AG04449 (cell line): ENCODE data around the gene UBTF.

Experiments used
- CTCF ChIA-PET: fragments of 350-600 bp; formaldehyde crosslinking; extraction: SDS; loops from one replicate; lab custom pipeline; 2021; ENCODE audit warnings: antibody characterized with exemption; lab: Yijun Ruan, JAX
- POLR2A ChIA-PET: fragments of 400-600, 350-600 bp; formaldehyde crosslinking; extraction: SDS; loops from one replicate; lab custom pipeline; 2020; ENCODE audit warnings: antibody characterized with exemption, inconsistent platforms; lab: Yijun Ruan, JAX
- DNase-seq: peaks from one replicate; pipeline ENCODE4 v3.0.0-alpha.2; 2010; ENCODE audit warnings: low read depth, low spot score
- H3K4me3 ChIP-seq: 2 replicates; pipeline ENCODE4 v1.5.1; 2011; ENCODE audit warnings: low read depth, mild to moderate bottlenecking, control low read depth, low read length
- CTCF ChIP-seq: IDR thresholded peaks from one replicate; pipeline ENCODE4 v1.5.1; 2011; ENCODE audit warnings: mild to moderate bottlenecking, moderate library complexity, low read length, control low read depth, inconsistent platforms; ENCODE audit not compliant: insufficient read depth; ENCODE audit errors: missing control alignments

UBTF gene

GRCh38 chr17:44198721-44199552 lies 20.5 kb downstream of the UBTF start:
- no peak for TF ChIP-seq CTCF
- H3K4me3 ChIP-seq = peak overlapping the region; percentile 79
- ChIA-PET POLR2A (interaction anchor here (0.6 to 2.0 kb wide), 7 partner anchors 9 to 200 kb away, joined by 3 to 10 read pairs (median 3); partner anchors contain the start of genes TMUB2 and UBTF), CTCF (interaction anchor here (1.0 to 2.4 kb wide), 8 partner anchors 10 to 160 kb away, joined by 3 to 15 read pairs (median 6); no protein-coding TSS in a partner anchor)
- no peak for DNase-seq

GRCh38 chr17:44197980-44198720 lies 21.3 kb downstream of the UBTF start:
- peak overlapping the region; percentile 79 for H3K4me3 ChIP-seq
- no peak for TF ChIP-seq CTCF
- DNase-seq = no peak
- ChIA-PET POLR2A (interaction anchor here (0.6 to 2.0 kb wide), 5 partner anchors 10 to 199 kb away, joined by 3 to 10 read pairs (median 3); partner anchors contain the start of gene UBTF), CTCF (interaction anchor here (1.0 to 2.4 kb wide), 8 partner anchors 9 to 160 kb away, joined by 3 to 15 read pairs (median 6); no protein-coding TSS in a partner anchor)

GRCh38 chr17:44197107-44197506 lies 22.4 kb downstream of the UBTF start:
- ChIA-PET CTCF (interaction anchor here (1.4 to 2.4 kb wide), 4 partner anchors 12 to 154 kb away, joined by 4 to 10 read pairs (median 6); no protein-coding TSS in a partner anchor), POLR2A (interaction anchor here (1.3 kb wide), 1 partner anchor 11 kb away, joined by 3 read pairs; no protein-coding TSS in a partner anchor)
- DNase-seq = no peak
- no peak for TF ChIP-seq CTCF
- H3K4me3 ChIP-seq = no peak overlapping the region

- POLR2A ChIA-PET = no interaction called here
- no peak overlapping the region for H3K4me3 ChIP-seq
- CTCF ChIA-PET = interaction anchor here (0.6 to 0.7 kb wide), 2 partner anchors 15 to 176 kb away, joined by 3 read pairs; no protein-coding TSS in a partner anchor
- no peak for TF ChIP-seq CTCF
- no peak for DNase-seq
Measured at GRCh38 chr17:44193326-44194084, 26.0 kb downstream of the UBTF start.

- TF ChIP-seq CTCF = no peak
- no peak overlapping the region for H3K4me3 ChIP-seq
- ChIA-PET POLR2A (no interaction called here), CTCF (no interaction called here)
- DNase-seq = no peak
Measured at GRCh38 chr17:44192750-44193149, 26.7 kb downstream of the UBTF start.
